Fibroblast of mammary gland (primary cell): ENCODE measurements around the gene WDR4.

Experiments
- DNase-seq: peaks from one replicate; pipeline ENCODE4 v3.0.0-alpha.2; 2010; ENCODE audit warnings: low read depth
- H3K4me3 ChIP-seq: 2 replicates; pipeline ENCODE4 v1.5.1; 2011; ENCODE audit warnings: low read depth, mild to moderate bottlenecking, low read length, moderate library complexity; ENCODE audit not compliant: control insufficient read depth
- CTCF ChIP-seq: conservative IDR thresholded peaks from 2 replicates; pipeline ENCODE4 v1.5.1; 2011; ENCODE audit warnings: low read depth, low read length, inconsistent platforms; ENCODE audit not compliant: control insufficient read depth, insufficient read depth

The WDR4 gene

GRCh38 chr21:42858957-42859890 is 20.1 kb downstream of the WDR4 start:
- no peak for DNase-seq
- TF ChIP-seq CTCF, result no peak
- no peak overlapping the region for H3K4me3 ChIP-seq

- no peak for DNase-seq
- H3K4me3 ChIP-seq, result no peak overlapping the region
- TF ChIP-seq CTCF, result no peak
These were observed 21.0 kb downstream of the WDR4 start for GRCh38 chr21:42858185-42858847.

GRCh38 chr21:42857216-42857615 is 22.1 kb downstream of the WDR4 start:
- no peak for DNase-seq
- TF ChIP-seq CTCF, result no peak
- no peak overlapping the region for H3K4me3 ChIP-seq

- DNase-seq, result no peak
- TF ChIP-seq CTCF, result no peak
- no peak overlapping the region for H3K4me3 ChIP-seq
These were observed 23.4 kb downstream of the WDR4 start for GRCh38 chr21:42855937-42856335.

GRCh38 chr21:42855171-42855936 is 24.0 kb downstream of the WDR4 start:
- no peak for DNase-seq
- no peak for TF ChIP-seq CTCF

GRCh38 chr21:42854246-42855010 is 24.9 kb downstream of the WDR4 start:
- TF ChIP-seq CTCF, result no peak
- DNase-seq, result no peak
- H3K4me3 ChIP-seq, result no peak overlapping the region

More at GRCh38 chr21:42855171-42855936, 24.0 kb downstream of the WDR4 start:
- no peak overlapping the region for H3K4me3 ChIP-seq
